HG02678 (cell line): Measurements from ENCODE around the gene ZNF322.

Experiments used
- ATAC-seq: cut with Tn5 transposase; IDR thresholded peaks from one replicate; pipeline ENCODE4 v1.9.1; 2021; ENCODE audit warnings: mild to moderate bottlenecking, moderate library complexity; ENCODE audit not compliant: unreplicated experiment

Gene ZNF322

DNA sequence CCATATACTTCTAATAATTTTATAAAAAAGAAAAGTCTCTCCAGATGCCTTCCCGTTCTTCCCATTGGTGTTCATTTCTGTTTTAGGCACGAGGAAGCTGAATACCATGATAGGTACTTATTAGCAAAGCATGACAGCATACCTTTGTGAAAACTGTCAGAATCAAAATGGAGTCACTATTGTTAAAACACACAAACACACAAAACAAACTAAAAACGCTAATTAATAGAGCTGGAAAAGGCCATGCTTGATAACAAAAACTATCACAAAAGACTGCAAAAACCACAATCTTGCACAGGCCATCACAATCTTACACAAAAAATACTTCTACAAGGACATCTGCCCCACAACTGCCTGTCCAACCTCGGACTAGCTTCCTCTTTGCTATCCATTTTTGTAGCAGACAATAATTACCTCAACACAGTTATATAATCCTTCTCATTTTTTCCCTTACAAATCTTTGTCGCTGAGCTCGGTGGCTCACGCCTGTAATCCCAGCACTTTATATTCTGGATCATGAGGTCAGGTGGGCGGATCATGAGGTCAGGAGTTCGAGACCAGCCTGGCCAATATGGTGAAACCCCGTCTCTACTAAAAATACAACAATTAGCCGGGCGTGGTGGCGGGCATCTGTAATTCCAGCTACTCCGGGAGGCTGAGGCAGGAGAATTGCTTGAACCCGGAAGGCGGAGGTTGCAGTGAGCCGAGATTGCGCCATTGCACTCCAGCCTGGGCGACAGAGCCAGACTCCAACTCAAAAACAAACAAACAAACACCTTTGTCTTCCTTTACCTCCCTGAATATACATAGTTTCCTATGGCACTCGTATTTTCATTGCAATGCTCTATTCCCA lies 66.0 kb downstream of the ZNF322 start:
- ATAC-seq, result no peak

GRCh38 chr6:26592649-26593048 lies 66.9 kb downstream of the ZNF322 start:
- ATAC-seq, result no peak

GRCh38 chr6:26588965-26589364 lies 70.6 kb downstream of the ZNF322 start:
- ATAC-seq, result no peak
